OCI-LY1 (cell line): Measurements from ENCODE around the gene MLH3.

ENCODE experiments used
- H2AFZ ChIP-seq: fragments of 200-600 bp; sonication (generic), shearing (Covaris generic); 2 replicates; pipeline ENCODE4 v1.6.0; 2014; ENCODE audit warnings: antibody characterized with exemption, mild to moderate bottlenecking, low read length
- H3F3A ChIP-seq: fragments of 200-600 bp; sonication (generic), shearing (Covaris generic); 2 replicates; pipeline ENCODE4 v1.6.0; 2014; ENCODE audit warnings: mild to moderate bottlenecking, antibody characterized with exemption, low read length, moderate library complexity; ENCODE audit not compliant: insufficient read depth
- H3K27ac ChIP-seq: fragments of 200-600 bp; sonication (generic); 2 replicates; pipeline ENCODE4 v1.5.1; 2014; ENCODE audit warnings: low read length, mixed run types, mild to moderate bottlenecking, low read depth; ENCODE audit not compliant: poor library complexity, severe bottlenecking
- H3K27me3 ChIP-seq: fragments of 200-600 bp; sonication (generic); 2 replicates; pipeline ENCODE4 v1.6.0; 2014; ENCODE audit warnings: antibody characterized with exemption, mild to moderate bottlenecking, low read length, moderate library complexity; ENCODE audit not compliant: insufficient read depth
- H3K36me3 ChIP-seq: fragments of 200-600 bp; sonication (generic); 2 replicates; pipeline ENCODE4 v1.6.1; 2014; ENCODE audit warnings: mild to moderate bottlenecking, antibody characterized with exemption, low read length, moderate library complexity, mixed read lengths; ENCODE audit not compliant: insufficient read depth
- H3K4me1 ChIP-seq: fragments of 200-600 bp; sonication (generic); 2 replicates; pipeline ENCODE4 v1.5.1; 2014; ENCODE audit warnings: mild to moderate bottlenecking, low read length, moderate library complexity; ENCODE audit not compliant: insufficient read depth, severe bottlenecking
- H3K4me2 ChIP-seq: fragments of 200-600 bp; sonication (generic), shearing (Covaris generic); 2 replicates; pipeline ENCODE4 v1.6.1; 2014; ENCODE audit warnings: low read length
- H3K4me3 ChIP-seq: fragments of 200-600 bp; sonication (generic); 2 replicates; pipeline ENCODE4 v1.5.1; 2014; ENCODE audit warnings: low read length, low read depth, mild to moderate bottlenecking, mixed read lengths; ENCODE audit not compliant: poor library complexity, severe bottlenecking
- H3K79me2 ChIP-seq: fragments of 200-600 bp; shearing (Covaris generic); 2 replicates; pipeline ENCODE4 v1.6.1; 2016; ENCODE audit warnings: mixed run types, low read length, mixed read lengths; ENCODE audit not compliant: insufficient read depth
- H3K9ac ChIP-seq: fragments of 200-600 bp; sonication (generic), shearing (Covaris generic); 2 replicates; pipeline ENCODE4 v1.6.1; 2014; ENCODE audit warnings: mild to moderate bottlenecking, low read length, mixed read lengths
- H3K9me2 ChIP-seq: fragments of 200-600 bp; sonication (generic), shearing (Covaris generic); 2 replicates; pipeline ENCODE4 v1.6.1; 2014; ENCODE audit warnings: low read depth, mild to moderate bottlenecking, low read length, mixed read lengths
- H3K9me3 ChIP-seq: fragments of 200-600 bp; shearing (Covaris generic); 2 replicates; pipeline ENCODE4 v1.6.1; 2014; ENCODE audit warnings: low read length, mixed read lengths
- H4K20me1 ChIP-seq: fragments of 200-600 bp; sonication (generic), shearing (Covaris generic); 2 replicates; pipeline ENCODE4 v1.6.0; 2016; ENCODE audit warnings: mild to moderate bottlenecking, low read length; ENCODE audit not compliant: insufficient read depth
- CTCF ChIP-seq: fragments of 200-600 bp; sonication (generic), shearing (Covaris generic); IDR thresholded peaks from 2 replicates; pipeline ENCODE4 v1.5.1; 2017; ENCODE audit warnings: mild to moderate bottlenecking, antibody characterized with exemption, low read length, moderate library complexity, mixed read lengths
- EZH2 ChIP-seq: fragments of 200-600 bp; sonication (generic), shearing (Covaris generic); IDR thresholded peaks from 2 replicates; pipeline ENCODE4 v1.8.0; 2017; ENCODE audit warnings: borderline replicate concordance, mixed run types, mild to moderate bottlenecking, antibody characterized with exemption, low read length, moderate library complexity, mixed read lengths

MLH3 gene

GRCh38 chr14:75067212-75067611 lies 15.9 kb upstream of the MLH3 start:
- Histone ChIP-seq H3K79me2 (0 out of 2 replicates have a peak, but pooled peaks cover 13% of the 10 kb centered on the region), H3K9me2 (no peaks in the 10 kb centered on the region), H3K4me2 (peak overlapping the region; percentile 98), H3K27me3 (no peaks in the 10 kb centered on the region), H3K36me3 (no peaks in the 10 kb centered on the region), H3K9ac (peak overlapping the region; percentile 10; the same call in 1 of the 2 replicates), H3K4me3 (peak overlapping the region; percentile 74), H3K27ac (peak overlapping the region; percentile 39), H3K4me1 (peaks cover 42% of the 10 kb centered on the region), H2AFZ (no peak overlapping the region), H3K9me3 (no peaks in the 10 kb centered on the region), H4K20me1 (no peaks in the 10 kb centered on the region), H3F3A (no peaks in the 10 kb centered on the region)
- TF ChIP-seq EZH2 (no peak), CTCF (no peak)

GRCh38 chr14:75066691-75067090 lies 15.4 kb upstream of the MLH3 start:
- Histone ChIP-seq H3K27ac (peak overlapping the region; percentile 39), H3K9ac (no peak overlapping the region), H3K4me3 (no peak overlapping the region), H3K27me3 (no peaks in the 10 kb centered on the region), H3K36me3 (peaks cover 1% of the 10 kb centered on the region; the same call in 1 of the 2 replicates), H2AFZ (no peak overlapping the region), H3K79me2 (0 out of 2 replicates have a peak, but pooled peaks cover 13% of the 10 kb centered on the region), H3K4me1 (peaks cover 42% of the 10 kb centered on the region), H4K20me1 (no peaks in the 10 kb centered on the region), H3F3A (no peaks in the 10 kb centered on the region), H3K9me3 (no peaks in the 10 kb centered on the region), H3K4me2 (no peak overlapping the region), H3K9me2 (no peaks in the 10 kb centered on the region)
- TF ChIP-seq CTCF (no peak), EZH2 (no peak)

GRCh38 chr14:75064205-75064567 lies 12.9 kb upstream of the MLH3 start:
- no peaks in the 10 kb centered on the region for H3F3A ChIP-seq
- no peaks in the 10 kb centered on the region for H3K9me2 ChIP-seq
- no peak overlapping the region for H2AFZ ChIP-seq
- peak overlapping the region; percentile 97 for H3K4me2 ChIP-seq
- peak overlapping the region; percentile 88; the same call in 1 of the 2 replicates for H3K9ac ChIP-seq
- no peaks in the 10 kb centered on the region for H3K9me3 ChIP-seq
- TF ChIP-seq CTCF, result no peak
- no peak for TF ChIP-seq EZH2
- no peak overlapping the region for H3K27ac ChIP-seq
- H3K36me3 ChIP-seq, result peaks cover 25% of the 10 kb centered on the region
- H3K79me2 ChIP-seq, result peaks cover 18% of the 10 kb centered on the region; the same call in 1 of the 2 replicates
- H3K27me3 ChIP-seq, result no peaks in the 10 kb centered on the region
- H3K4me1 ChIP-seq, result peaks cover 30% of the 10 kb centered on the region
- H3K4me3 ChIP-seq, result peak overlapping the region; percentile 89
- no peaks in the 10 kb centered on the region for H4K20me1 ChIP-seq
